Trophoblast cell (in vitro differentiated cells and primary cell): ENCODE measurements around the gene ARPC4.
"Not testable (repeated sequence)": the region's sequence is repeated elsewhere in the genome, so short reads cannot be mapped to it uniquely, and the experiment has no call there.

Source experiments
- DNase-seq, 2 donors: peaks; one replicate each; pipeline ENCODE4 v3.0.0-alpha.2; 2016
- H2AFZ ChIP-seq: 2 replicates; pipeline ENCODE4 v1.6.1; 2013; ENCODE audit warnings: low read length, moderate library complexity, mild to moderate bottlenecking; ENCODE audit not compliant: insufficient read depth, poor library complexity
- H2AK5ac ChIP-seq: 2 replicates; pipeline ENCODE4 v1.6.1; 2013; ENCODE audit warnings: mild to moderate bottlenecking, low read length
- H2BK120ac ChIP-seq: 2 replicates; pipeline ENCODE4 v1.6.1; 2013; ENCODE audit warnings: low read length, mild to moderate bottlenecking, moderate library complexity; ENCODE audit not compliant: insufficient read depth, poor library complexity
- H2BK12ac ChIP-seq: 2 replicates; pipeline ENCODE4 v1.6.1; 2013; ENCODE audit warnings: mild to moderate bottlenecking, low read length, moderate library complexity
- H2BK5ac ChIP-seq: 2 replicates; pipeline ENCODE4 v1.6.1; 2013; ENCODE audit warnings: low read length, low read depth, moderate library complexity, mild to moderate bottlenecking; ENCODE audit not compliant: poor library complexity
- H3K14ac ChIP-seq: 2 replicates; pipeline ENCODE4 v1.6.1; 2013; ENCODE audit warnings: mild to moderate bottlenecking, low read length
- H3K18ac ChIP-seq: 2 replicates; pipeline ENCODE4 v1.6.1; 2013; ENCODE audit warnings: mild to moderate bottlenecking, low read length
- H3K23ac ChIP-seq: 2 replicates; pipeline ENCODE4 v1.6.1; 2013; ENCODE audit warnings: low read length
- H3K27ac ChIP-seq: 2 replicates; pipeline ENCODE4 v1.5.1; 2013; ENCODE audit warnings: low read depth, mild to moderate bottlenecking, inconsistent platforms, low read length, moderate library complexity
- H3K27me3 ChIP-seq: 2 replicates; pipeline ENCODE4 v1.6.1; 2013; ENCODE audit warnings: inconsistent platforms, mild to moderate bottlenecking, low read length, moderate library complexity; ENCODE audit not compliant: insufficient read depth
- H3K36me3 ChIP-seq, 2 experiments: 1 replicate in 1 of 2; 2 replicates in 1 of 2; pipeline ENCODE4 v1.6.1; 2013; ENCODE audit warnings: low read length in 2 of 2, mild to moderate bottlenecking in 2 of 2, moderate library complexity in 1 of 2; ENCODE audit not compliant: insufficient read depth in 2 of 2, control insufficient read depth in 1 of 2
- H3K4ac ChIP-seq: 2 replicates; pipeline ENCODE4 v1.6.1; 2013; ENCODE audit warnings: low read depth, mild to moderate bottlenecking, low read length, moderate library complexity
- H3K4me1 ChIP-seq, 2 experiments: 1 replicate in 1 of 2; 2 replicates in 1 of 2; pipeline ENCODE4 v1.6.1; 2013; ENCODE audit warnings: low read length in 2 of 2, mild to moderate bottlenecking in 2 of 2, moderate library complexity in 1 of 2; ENCODE audit not compliant: insufficient read depth in 2 of 2, control insufficient read depth in 1 of 2
- H3K4me2 ChIP-seq: 2 replicates; pipeline ENCODE4 v1.6.1; 2013; ENCODE audit warnings: inconsistent platforms, mild to moderate bottlenecking, low read length, moderate library complexity
- H3K4me3 ChIP-seq: 2 replicates; pipeline ENCODE4 v1.5.1; 2013; ENCODE audit warnings: mild to moderate bottlenecking, low read depth, low read length, inconsistent platforms
- H3K79me1 ChIP-seq: one replicate; pipeline ENCODE4 v1.6.1; 2013; ENCODE audit warnings: low read length
- H3K79me2 ChIP-seq: 2 replicates; pipeline ENCODE4 v1.6.1; 2013; ENCODE audit warnings: low read length, mild to moderate bottlenecking; ENCODE audit not compliant: control insufficient read depth, insufficient read depth, poor library complexity
- H3K9ac ChIP-seq: 2 replicates; pipeline ENCODE4 v1.6.1; 2013; ENCODE audit warnings: mild to moderate bottlenecking, low read length
- H3K9me3 ChIP-seq: 2 replicates; pipeline ENCODE4 v1.6.1; 2013; ENCODE audit warnings: low read depth, mild to moderate bottlenecking, control low read depth, inconsistent platforms, low read length; ENCODE audit not compliant: insufficient read depth
- H4K12ac ChIP-seq: 2 replicates; pipeline ENCODE4 v1.6.1; 2013; ENCODE audit warnings: low read depth, mild to moderate bottlenecking, low read length, moderate library complexity
- H4K8ac ChIP-seq: 2 replicates; pipeline ENCODE4 v1.6.1; 2013; ENCODE audit warnings: low read depth, mild to moderate bottlenecking, low read length, moderate library complexity
- H4K91ac ChIP-seq: one replicate; pipeline ENCODE4 v1.6.1; 2013; ENCODE audit warnings: low read depth, mild to moderate bottlenecking, low read length, moderate library complexity
- WGBS: extraction: QIAGEN DNeasy Blood & Tissue Kit; methylation state at CpG from one replicate; pipeline ENCODE4 v1.1.7; 2013; ENCODE audit warnings: missing lambda C conversion rate; ENCODE audit not compliant: insufficient read length, insufficient coverage; ENCODE audit errors: extremely low coverage; 5-methylcytosine and 5-hydroxymethylcytosine counted together

The ARPC4 gene

GRCh38 chr3:9770276-9770812, 22.5 kb upstream of the ARPC4 start:
- H2BK120ac ChIP-seq: no peak overlapping the region
- H3K4me1 ChIP-seq: peaks cover 7 to 12% of the 10 kb centered on the region in 2 experiments
- H3K14ac ChIP-seq: no peak overlapping the region
- H3K4me3 ChIP-seq: no peak overlapping the region
- WGBS: no CpG with 5 or more reads among the region's 15 CpGs
- no peaks in the 10 kb centered on the region for H3K36me3 ChIP-seq
- no peak overlapping the region for H3K18ac ChIP-seq
- H3K27ac ChIP-seq: no peak overlapping the region
- H4K12ac ChIP-seq: no peak overlapping the region
- H2AK5ac ChIP-seq: no peak overlapping the region
- peak overlapping the region; percentile 48 for H2AFZ ChIP-seq
- no peaks in the 10 kb centered on the region for H3K9me3 ChIP-seq
- no peak overlapping the region for H3K23ac ChIP-seq
- H3K79me2 ChIP-seq: no peaks in the 10 kb centered on the region
- H3K27me3 ChIP-seq: no peaks in the 10 kb centered on the region
- peaks cover 7% of the 10 kb centered on the region for H3K79me1 ChIP-seq
- peak overlapping the region; percentile 80 for H3K4me2 ChIP-seq
- no peak overlapping the region for H3K4ac ChIP-seq
- H4K8ac ChIP-seq: peak overlapping the region; percentile 72
- H3K9ac ChIP-seq: no peak overlapping the region
- H2BK5ac ChIP-seq: no peak overlapping the region
- no peak overlapping the region for H4K91ac ChIP-seq
- H2BK12ac ChIP-seq: no peak overlapping the region
- DNase-seq: no peak

GRCh38 chr3:9771007-9771406, 21.9 kb upstream of the ARPC4 start:
- H3K23ac ChIP-seq, H3K4me3 ChIP-seq, H3K14ac ChIP-seq, H3K4me2 ChIP-seq, H2AFZ ChIP-seq, H2AK5ac ChIP-seq, H3K36me3 ChIP-seq, H2BK120ac ChIP-seq, H3K4ac ChIP-seq, H3K9ac ChIP-seq, H4K8ac ChIP-seq, H3K79me1 ChIP-seq, H3K9me3 ChIP-seq, H2BK5ac ChIP-seq, H3K27ac ChIP-seq, H4K12ac ChIP-seq, H2BK12ac ChIP-seq, H3K27me3 ChIP-seq, DNase-seq, H4K91ac ChIP-seq, H3K79me2 ChIP-seq, H3K18ac ChIP-seq: not testable (repeated sequence)
- WGBS: no CpG with 5 or more reads among the region's 2 CpGs
- peaks cover 7 to 12% of the 10 kb centered on the region in 2 experiments for H3K4me1 ChIP-seq

GRCh38 chr3:9776896-9777693, 15.8 kb upstream of the ARPC4 start:
- Histone ChIP-seq H3K4me3 (no peak overlapping the region), H3K4me1 (no peaks in the 10 kb centered on the region), H4K8ac (no peak overlapping the region), H3K23ac (no peak overlapping the region), H2AFZ (no peak overlapping the region), H2AK5ac (no peak overlapping the region), H3K14ac (no peak overlapping the region), H3K18ac (no peak overlapping the region), H3K4ac (no peak overlapping the region), H2BK120ac (no peak overlapping the region), H2BK5ac (no peak overlapping the region), H2BK12ac (no peak overlapping the region), H3K9ac (no peak overlapping the region), H3K4me2 (no peak overlapping the region), H4K12ac (no peak overlapping the region), H3K9me3 (no peaks in the 10 kb centered on the region), H3K27me3 (no peaks in the 10 kb centered on the region), H3K36me3 (peaks cover 15 to 20% of the 10 kb centered on the region in 2 experiments), H3K79me1 (no peaks in the 10 kb centered on the region), H3K27ac (no peak overlapping the region), H4K91ac (no peak overlapping the region), H3K79me2 (no peaks in the 10 kb centered on the region)
- DNase-seq: no peak
- WGBS: 100% methylated on average over 1 of the region's 5 CpGs

GRCh38 chr3:9777694-9778021, 15.2 kb upstream of the ARPC4 start:
- Histone ChIP-seq H3K27ac (no peak overlapping the region), H2AK5ac (no peak overlapping the region), H3K4ac (no peak overlapping the region), H2BK120ac (no peak overlapping the region), H4K91ac (no peak overlapping the region), H3K14ac (no peak overlapping the region), H3K9me3 (no peaks in the 10 kb centered on the region), H3K79me1 (no peaks in the 10 kb centered on the region), H2BK5ac (no peak overlapping the region), H3K9ac (no peak overlapping the region), H3K79me2 (no peaks in the 10 kb centered on the region), H3K23ac (no peak overlapping the region), H3K4me2 (no peak overlapping the region), H2BK12ac (no peak overlapping the region), H3K4me3 (no peak overlapping the region), H3K4me1 (no peaks in the 10 kb centered on the region), H4K8ac (no peak overlapping the region), H3K27me3 (no peaks in the 10 kb centered on the region), H3K18ac (no peak overlapping the region), H4K12ac (no peak overlapping the region), H3K36me3 (peaks cover 15 to 25% of the 10 kb centered on the region in 2 experiments), H2AFZ (no peak overlapping the region)
- no peak for DNase-seq
- WGBS: no CpG with 5 or more reads among the region's 1 CpG
